Naive thymus-derived CD4-positive, alpha-beta T cell (primary cell): ENCODE data around the gene POLR3A. TPM values are rescaled to one million over a fixed set of nuclear protein-coding genes. Genes with fewer than 3 reads are reported as not detected.

Experiments
- ATAC-seq: fragments of 150-1000 bp; cut with Tn5 transposase; 2 replicates; pipeline ENCODE4 v1.10.0; 2021; ENCODE audit warnings: mild to moderate bottlenecking, moderate library complexity
- CTCF ChIA-PET: fragments of 350-600 bp; sonication (Branson Sonifier 250); formaldehyde crosslinking; loops from one replicate; lab custom pipeline; 2021; ENCODE audit warnings: antibody characterized with exemption; lab: Charles Lee
- POLR2A ChIA-PET: fragments of 350-600 bp; sonication (Branson Sonifier 250); formaldehyde crosslinking; loops from one replicate; lab custom pipeline; 2021; ENCODE audit warnings: antibody characterized with exemption, inconsistent platforms; lab: Charles Lee
- DNase-seq, 9 donors: peaks; one replicate each; pipeline versions ENCODE4 v3.0.0 to v3.0.0-alpha.2; 2020 to 2022; ENCODE audit warnings: mixed read lengths in 1 of 9
- H3K27ac ChIP-seq: one replicate; pipeline ENCODE4 v1.7.0; 2013; ENCODE audit warnings: mild to moderate bottlenecking, low read depth, low read length, moderate library complexity
- H3K27me3 ChIP-seq, 2 donors: one replicate each; pipeline ENCODE4 v1.7.0; 2013; ENCODE audit warnings: low read length in 2 of 2, mild to moderate bottlenecking in 2 of 2, moderate library complexity in 2 of 2; ENCODE audit not compliant: control insufficient read depth in 2 of 2, insufficient read depth in 2 of 2
- H3K36me3 ChIP-seq, 3 experiments: 1 replicate in 2 of 3; 2 replicates in 1 of 3; pipeline ENCODE4 v1.7.0; 2013; ENCODE audit warnings: low read length in 3 of 3, mild to moderate bottlenecking in 3 of 3, moderate library complexity in 1 of 3; ENCODE audit not compliant: insufficient read depth in 3 of 3, control insufficient read depth in 2 of 3
- H3K4me1 ChIP-seq, 2 donors: one replicate each; pipeline ENCODE4 v1.7.0; 2013; ENCODE audit warnings: low read length in 2 of 2, mild to moderate bottlenecking in 2 of 2, moderate library complexity in 1 of 2; ENCODE audit not compliant: control insufficient read depth in 2 of 2, insufficient read depth in 2 of 2
- H3K4me3 ChIP-seq: 2 replicates; pipeline ENCODE4 v1.7.0; 2013; ENCODE audit warnings: mild to moderate bottlenecking, low read length
- H3K9me3 ChIP-seq, 3 experiments: 1 replicate in 2 of 3; 2 replicates in 1 of 3; pipeline ENCODE4 v1.7.0; 2013; ENCODE audit warnings: low read length in 3 of 3; ENCODE audit not compliant: control insufficient read depth in 2 of 3
- H3K27ac Mint-ChIP-seq, 9 donors: one replicate each; pipeline ENCODE4 v1.8.0; 2020 to 2022; ENCODE audit warnings: mixed read lengths in 9 of 9, mild to moderate bottlenecking in 8 of 9, moderate library complexity in 5 of 9, inconsistent platforms in 2 of 9
- H3K27me3 Mint-ChIP-seq, 5 donors: one replicate each; pipeline ENCODE4 v1.8.0; 2021 to 2022; ENCODE audit warnings: mixed read lengths in 5 of 5, mild to moderate bottlenecking in 1 of 5
- H3K36me3 Mint-ChIP-seq, 5 donors: one replicate each; pipeline ENCODE4 v1.8.0; 2020 to 2022; ENCODE audit warnings: mixed read lengths in 5 of 5, mild to moderate bottlenecking in 3 of 5, inconsistent platforms in 1 of 5
- H3K4me1 Mint-ChIP-seq, 7 donors: one replicate each; pipeline ENCODE4 v1.8.0; 2020 to 2022; ENCODE audit warnings: mixed read lengths in 7 of 7, mild to moderate bottlenecking in 3 of 7, inconsistent platforms in 1 of 7
- H3K4me3 Mint-ChIP-seq, 10 donors: one replicate each; pipeline ENCODE4 v1.8.0; 2020 to 2022; ENCODE audit warnings: mild to moderate bottlenecking in 10 of 10, mixed read lengths in 10 of 10, moderate library complexity in 6 of 10, inconsistent platforms in 2 of 10
- H3K9me3 Mint-ChIP-seq, 11 donors: one replicate each; pipeline ENCODE4 v1.8.0; 2020 to 2022; ENCODE audit warnings: mixed read lengths in 11 of 11, mild to moderate bottlenecking in 4 of 11, inconsistent platforms in 1 of 11, moderate library complexity in 1 of 11
- intact Hi-C, 2 donors: fragments of 100-400 bp; cut with micrococcal nuclease; formaldehyde crosslinking; loops; one replicate each; pipeline ENCODE4 v1.15.1; 2023
- polyA plus RNA-seq, 2 donors: library from polyadenylated mRNA; unstranded; fragments of 300-500 nt; fragmentation: Illumina TruSeq; gene quantifications; one replicate each; pipeline ENCODE4 v1.2.3, GENCODE V29; 2021
- total RNA-seq, 6 experiments: library from RNA in 5 of 6; stranded (reverse) in 5 of 6; gene quantifications; 1 replicate in 5 of 6; 2 replicates in 1 of 6; pipeline ENCODE4 v1.2.3 and lab custom pipeline; 2021 to 2026

The POLR3A gene
- total and polyA plus RNA-seq, 7 experiments from 2014 or later, result 5.5 to 20.9 (median 13.4) TPM

GRCh38 chr10:77972148-77972547, 57.2 kb downstream of the POLR3A start:
- H3K4me1 Mint-ChIP-seq, result peaks cover 0 to 14% (median 10%) of the 10 kb centered on the region in 7 donors

GRCh38 chr10:77971804-77972144, 57.5 kb downstream of the POLR3A start:
- Mint-ChIP-seq H3K27me3 (no peaks in the 10 kb centered on the region), H3K36me3 (peaks cover 0 to 21% (median 5%) of the 10 kb centered on the region in 5 donors), H3K4me3 (no peak overlapping the region), H3K4me1 (peaks cover 0 to 14% (median 10%) of the 10 kb centered on the region in 7 donors), H3K27ac (peak overlapping the region in 5 of 9 donors; percentile 6 to 70 (median 45)), H3K9me3 (peaks cover 0 to 1% (median 0%) of the 10 kb centered on the region in 11 donors)
- CTCF ChIA-PET, result no interaction called here
- Histone ChIP-seq H3K27ac (peak overlapping the region; percentile 27), H3K9me3 (no peaks in the 10 kb centered on the region), H3K27me3 (no peaks in the 10 kb centered on the region), H3K4me3 (no peak overlapping the region), H3K36me3 (peaks cover 0 to 5% (median 2%) of the 10 kb centered on the region in 3 experiments), H3K4me1 (peaks cover 3 to 6% of the 10 kb centered on the region in 2 donors)
- intact Hi-C loops, result no loop called here
- DNase-seq, result no peak
- no peak for ATAC-seq
- POLR2A ChIA-PET, result no interaction called here

More at GRCh38 chr10:77972148-77972547, 57.2 kb downstream of the POLR3A start:
- ATAC-seq, result no peak
- Histone ChIP-seq H3K27ac (no peak overlapping the region), H3K4me1 (peaks cover 3 to 6% of the 10 kb centered on the region in 2 donors), H3K27me3 (no peaks in the 10 kb centered on the region), H3K4me3 (no peak overlapping the region), H3K36me3 (peaks cover 0 to 9% (median 6%) of the 10 kb centered on the region in 3 experiments), H3K9me3 (no peaks in the 10 kb centered on the region)
- DNase-seq, result no peak
- intact Hi-C loops, result no loop called here
- peaks cover 2 to 25% (median 5%) of the 10 kb centered on the region in 5 donors for H3K36me3 Mint-ChIP-seq
- H3K27me3 Mint-ChIP-seq, result no peaks in the 10 kb centered on the region
- H3K4me3 Mint-ChIP-seq, result peak overlapping the region in 1 of 10 donors; percentile 8
- H3K27ac Mint-ChIP-seq, result peak overlapping the region in 5 of 9 donors; percentile 6 to 81 (median 73)
- ChIA-PET CTCF (no interaction called here), POLR2A (no interaction called here)
- peaks cover 0 to 1% (median 0%) of the 10 kb centered on the region in 11 donors for H3K9me3 Mint-ChIP-seq

- Mint-ChIP-seq H3K4me3 (no peak overlapping the region), H3K36me3 (peaks cover 0 to 15% (median 2%) of the 10 kb centered on the region in 5 donors), H3K27ac (peak overlapping the region in 5 of 9 donors; percentile 33 to 70 (median 52)), H3K9me3 (peaks cover 0 to 2% (median 0%) of the 10 kb centered on the region in 11 donors), H3K27me3 (peaks cover 0 to 4% (median 0%) of the 10 kb centered on the region in 5 donors), H3K4me1 (peaks cover 0 to 14% (median 10%) of the 10 kb centered on the region in 7 donors)
- Histone ChIP-seq H3K36me3 (no peaks in the 10 kb centered on the region), H3K9me3 (no peaks in the 10 kb centered on the region), H3K4me3 (no peak overlapping the region), H3K27ac (peak overlapping the region; percentile 27), H3K27me3 (no peaks in the 10 kb centered on the region), H3K4me1 (peaks cover 3 to 6% of the 10 kb centered on the region in 2 donors)
- ATAC-seq (no peak), DNase-seq (no peak)
- CTCF ChIA-PET, result no interaction called here
- intact Hi-C loops, result no loop called here
- POLR2A ChIA-PET, result no interaction called here
These were observed 58.2 kb downstream of the POLR3A start for GRCh38 chr10:77970869-77971803.

- no peak overlapping the region for H3K4me3 ChIP-seq
- peaks cover 3 to 6% of the 10 kb centered on the region in 2 donors for H3K4me1 ChIP-seq
- peaks cover 0 to 5% (median 0%) of the 10 kb centered on the region in 11 donors for H3K9me3 Mint-ChIP-seq
- no peaks in the 10 kb centered on the region for H3K9me3 ChIP-seq
- no peak overlapping the region for H3K27ac ChIP-seq
- peaks cover 0 to 14% (median 10%) of the 10 kb centered on the region in 7 donors for H3K4me1 Mint-ChIP-seq
- POLR2A ChIA-PET, result no interaction called here
- DNase-seq (no peak), ATAC-seq (no peak)
- peaks cover 0 to 10% (median 7%) of the 10 kb centered on the region in 5 donors for H3K27me3 Mint-ChIP-seq
- H3K4me3 Mint-ChIP-seq, result no peak overlapping the region
- H3K36me3 Mint-ChIP-seq, result peaks cover 0 to 4% (median 0%) of the 10 kb centered on the region in 5 donors
- intact Hi-C loops, result no loop called here
- no peaks in the 10 kb centered on the region for H3K36me3 ChIP-seq
- CTCF ChIA-PET, result no interaction called here
- H3K27me3 ChIP-seq, result no peaks in the 10 kb centered on the region
- H3K27ac Mint-ChIP-seq, result no peak overlapping the region
These were observed 60.2 kb downstream of the POLR3A start for GRCh38 chr10:77969114-77969513.

- CTCF ChIA-PET, result no interaction called here
- no peak overlapping the region for H3K27ac Mint-ChIP-seq
- intact Hi-C loops, result no loop called here
These were observed 61.7 kb downstream of the POLR3A start for GRCh38 chr10:77967611-77968022.

GRCh38 chr10:77965294-77965693, 64.0 kb downstream of the POLR3A start:
- no peak overlapping the region for H3K27ac ChIP-seq
- CTCF ChIA-PET, result no interaction called here
- no peaks in the 10 kb centered on the region for H3K4me1 Mint-ChIP-seq
- POLR2A ChIA-PET, result no interaction called here
- ATAC-seq, result no peak
- peaks cover 0 to 6% (median 0%) of the 10 kb centered on the region in 11 donors for H3K9me3 Mint-ChIP-seq
- H3K27me3 Mint-ChIP-seq, result peaks cover 0 to 11% (median 7%) of the 10 kb centered on the region in 5 donors
- H3K27ac Mint-ChIP-seq, result no peak overlapping the region
- H3K27me3 ChIP-seq, result no peaks in the 10 kb centered on the region
- no peak for DNase-seq
- peaks cover 0 to 3% (median 0%) of the 10 kb centered on the region in 5 donors for H3K36me3 Mint-ChIP-seq
- no peak overlapping the region for H3K4me3 Mint-ChIP-seq
- H3K36me3 ChIP-seq, result no peaks in the 10 kb centered on the region
- no peaks in the 10 kb centered on the region for H3K9me3 ChIP-seq
- intact Hi-C loops, result no loop called here
- no peaks in the 10 kb centered on the region for H3K4me1 ChIP-seq
- no peak overlapping the region for H3K4me3 ChIP-seq

More at GRCh38 chr10:77967611-77968022, 61.7 kb downstream of the POLR3A start:
- H3K4me1 ChIP-seq, result peaks cover 3 to 6% of the 10 kb centered on the region in 2 donors
- H3K9me3 Mint-ChIP-seq, result peaks cover 0 to 5% (median 0%) of the 10 kb centered on the region in 11 donors
- H3K36me3 ChIP-seq, result no peaks in the 10 kb centered on the region
- H3K36me3 Mint-ChIP-seq, result peaks cover 0 to 4% (median 0%) of the 10 kb centered on the region in 5 donors
- H3K9me3 ChIP-seq, result no peaks in the 10 kb centered on the region
- no peaks in the 10 kb centered on the region for H3K27me3 ChIP-seq
- no peak overlapping the region for H3K4me3 Mint-ChIP-seq
- H3K27ac ChIP-seq, result no peak overlapping the region
- H3K27me3 Mint-ChIP-seq, result peaks cover 0 to 11% (median 7%) of the 10 kb centered on the region in 5 donors
- POLR2A ChIA-PET, result no interaction called here
- ATAC-seq, result no peak
- no peak overlapping the region for H3K4me3 ChIP-seq
- no peak for DNase-seq
- peaks cover 0 to 14% (median 10%) of the 10 kb centered on the region in 7 donors for H3K4me1 Mint-ChIP-seq
